SH-SY5Y (cell line): Measurements from ENCODE around the gene ZNF343.

ENCODE experiments used
- GATA2 ChIP-seq: IDR thresholded peaks from 2 replicates; pipeline ENCODE4 v1.6.1; 2011; ENCODE audit warnings: mild to moderate bottlenecking, low read depth, low read length
- GATA3 ChIP-seq: IDR thresholded peaks from 2 replicates; pipeline ENCODE4 v1.6.1; 2011; ENCODE audit warnings: low read depth, mild to moderate bottlenecking, low read length, moderate library complexity

- TF ChIP-seq GATA3 (no peak), GATA2 (no peak)
These were observed 56.6 kb downstream of the ZNF343 start for GRCh38 chr20:2451939-2452732.
